ENCODE measurements around the gene PLXNC1.

The PLXNC1 gene

GRCh38 chr12:94208622-94208966 lies 60.2 kb downstream of the PLXNC1 start:
- Histone ChIP-seq H3K9me3 (ENCODE audit: insufficient read depth, low read depth, low read length) (no peaks in the 10 kb centered on the region), H3K4ac (ENCODE audit: low read depth, low read length) (no peak overlapping the region), H3K4me3 (ENCODE audit: low read depth, low read length) (no peak overlapping the region), H3K79me2 (ENCODE audit: control insufficient read depth, insufficient read depth, low read length, poor library complexity) (no peaks in the 10 kb centered on the region), H4K91ac (ENCODE audit: low read depth, low read length) (no peak overlapping the region), H3K9ac (ENCODE audit: low read length) (no peak overlapping the region), H2BK12ac (ENCODE audit: low read length) (no peak overlapping the region), H2AK5ac (ENCODE audit: low read length) (no peak overlapping the region), H3K36me3 (ENCODE audit: control insufficient read depth in 1 of 2, insufficient read depth in 2 of 2, low read length in 2 of 2) (no peaks in the 10 kb centered on the region), H3K23ac (ENCODE audit: low read length) (no peak overlapping the region), H2BK5ac (ENCODE audit: low read depth, low read length, poor library complexity) (no peak overlapping the region), H3K4me2 (ENCODE audit: low read length) (no peak overlapping the region), H2AFZ (ENCODE audit: insufficient read depth, low read length, poor library complexity) (no peak overlapping the region), H3K14ac (ENCODE audit: low read length) (no peak overlapping the region), H3K18ac (ENCODE audit: low read length) (no peak overlapping the region), H4K8ac (ENCODE audit: low read depth, low read length) (no peak overlapping the region), H3K27me3 (ENCODE audit: insufficient read depth, low read length) (no peaks in the 10 kb centered on the region), H2BK120ac (ENCODE audit: insufficient read depth, low read length, poor library complexity) (no peak overlapping the region), H3K4me1 (ENCODE audit: control insufficient read depth in 1 of 2, insufficient read depth in 2 of 2, low read length in 2 of 2) (no peaks in the 10 kb centered on the region), H3K79me1 (ENCODE audit: low read length) (no peaks in the 10 kb centered on the region), H3K27ac (ENCODE audit: low read depth, low read length) (no peak overlapping the region), H4K12ac (ENCODE audit: low read depth, low read length) (no peak overlapping the region)
- WGBS (ENCODE audit: extremely low coverage, insufficient coverage, insufficient read length) = no CpG with 5 or more reads among the region's 4 CpGs
- no peak for DNase-seq

GRCh38 chr12:94209240-94209639 lies 60.9 kb downstream of the PLXNC1 start:
- Histone ChIP-seq H3K4me1 (ENCODE audit: control insufficient read depth in 1 of 2, insufficient read depth in 2 of 2, low read length in 2 of 2) (no peaks in the 10 kb centered on the region), H2BK12ac (ENCODE audit: low read length) (no peak overlapping the region), H4K91ac (ENCODE audit: low read depth, low read length) (no peak overlapping the region), H3K9ac (ENCODE audit: low read length) (no peak overlapping the region), H3K27me3 (ENCODE audit: insufficient read depth, low read length) (no peaks in the 10 kb centered on the region), H2AFZ (ENCODE audit: insufficient read depth, low read length, poor library complexity) (no peak overlapping the region), H2BK5ac (ENCODE audit: low read depth, low read length, poor library complexity) (no peak overlapping the region), H3K18ac (ENCODE audit: low read length) (no peak overlapping the region), H4K8ac (ENCODE audit: low read depth, low read length) (no peak overlapping the region), H3K4ac (ENCODE audit: low read depth, low read length) (no peak overlapping the region), H4K12ac (ENCODE audit: low read depth, low read length) (no peak overlapping the region), H3K14ac (ENCODE audit: low read length) (no peak overlapping the region), H3K4me3 (ENCODE audit: low read depth, low read length) (no peak overlapping the region), H2BK120ac (ENCODE audit: insufficient read depth, low read length, poor library complexity) (no peak overlapping the region), H3K9me3 (ENCODE audit: insufficient read depth, low read depth, low read length) (no peaks in the 10 kb centered on the region), H3K4me2 (ENCODE audit: low read length) (no peak overlapping the region), H3K27ac (ENCODE audit: low read depth, low read length) (no peak overlapping the region), H2AK5ac (ENCODE audit: low read length) (no peak overlapping the region), H3K36me3 (ENCODE audit: control insufficient read depth in 1 of 2, insufficient read depth in 2 of 2, low read length in 2 of 2) (no peaks in the 10 kb centered on the region), H3K79me1 (ENCODE audit: low read length) (no peaks in the 10 kb centered on the region), H3K79me2 (ENCODE audit: control insufficient read depth, insufficient read depth, low read length, poor library complexity) (no peaks in the 10 kb centered on the region), H3K23ac (ENCODE audit: low read length) (no peak overlapping the region)
- DNase-seq = no peak
- WGBS (ENCODE audit: extremely low coverage, insufficient coverage, insufficient read length) = no CpG with 5 or more reads among the region's 8 CpGs

GRCh38 chr12:94211021-94211420 lies 62.6 kb downstream of the PLXNC1 start:
- no peaks in the 10 kb centered on the region for H3K79me2 ChIP-seq (ENCODE audit: control insufficient read depth, insufficient read depth, low read length, poor library complexity)
- no peak overlapping the region for H2AK5ac ChIP-seq (ENCODE audit: low read length)
- no peak overlapping the region for H3K27ac ChIP-seq (ENCODE audit: low read depth, low read length)
- H3K79me1 ChIP-seq (ENCODE audit: low read length) = no peaks in the 10 kb centered on the region
- no peak overlapping the region for H3K18ac ChIP-seq (ENCODE audit: low read length)
- no peak overlapping the region for H3K4me3 ChIP-seq (ENCODE audit: low read depth, low read length)
- H4K8ac ChIP-seq (ENCODE audit: low read depth, low read length) = no peak overlapping the region
- H3K4ac ChIP-seq (ENCODE audit: low read depth, low read length) = no peak overlapping the region
- H3K4me1 ChIP-seq (ENCODE audit: control insufficient read depth in 1 of 2, insufficient read depth in 2 of 2, low read length in 2 of 2) = no peaks in the 10 kb centered on the region
- H3K9ac ChIP-seq (ENCODE audit: low read length) = no peak overlapping the region
- H3K36me3 ChIP-seq (ENCODE audit: control insufficient read depth in 1 of 2, insufficient read depth in 2 of 2, low read length in 2 of 2) = no peaks in the 10 kb centered on the region
- no peak overlapping the region for H2AFZ ChIP-seq (ENCODE audit: insufficient read depth, low read length, poor library complexity)
- H4K91ac ChIP-seq (ENCODE audit: low read depth, low read length) = no peak overlapping the region
- H2BK5ac ChIP-seq (ENCODE audit: low read depth, low read length, poor library complexity) = no peak overlapping the region
- no peak overlapping the region for H4K12ac ChIP-seq (ENCODE audit: low read depth, low read length)
- no peak for DNase-seq
- no peak overlapping the region for H3K23ac ChIP-seq (ENCODE audit: low read length)
- H3K14ac ChIP-seq (ENCODE audit: low read length) = no peak overlapping the region
- no peak overlapping the region for H2BK120ac ChIP-seq (ENCODE audit: insufficient read depth, low read length, poor library complexity)
- H3K9me3 ChIP-seq (ENCODE audit: insufficient read depth, low read depth, low read length) = no peaks in the 10 kb centered on the region
- no peaks in the 10 kb centered on the region for H3K27me3 ChIP-seq (ENCODE audit: insufficient read depth, low read length)
- H2BK12ac ChIP-seq (ENCODE audit: low read length) = no peak overlapping the region
- no CpG with 5 or more reads among the region's 5 CpGs for whole genome bisulfite sequencing (ENCODE audit: extremely low coverage, insufficient coverage, insufficient read length)
- no peak overlapping the region for H3K4me2 ChIP-seq (ENCODE audit: low read length)

GRCh38 chr12:94218233-94218632 lies 69.9 kb downstream of the PLXNC1 start:
- Histone ChIP-seq H3K4me3 (ENCODE audit: low read depth, low read length) (no peak overlapping the region), H2BK5ac (ENCODE audit: low read depth, low read length, poor library complexity) (no peak overlapping the region), H3K23ac (ENCODE audit: low read length) (no peak overlapping the region), H3K79me1 (ENCODE audit: low read length) (peaks cover 2% of the 10 kb centered on the region), H2BK120ac (ENCODE audit: insufficient read depth, low read length, poor library complexity) (no peak overlapping the region), H2AK5ac (ENCODE audit: low read length) (no peak overlapping the region), H3K4me2 (ENCODE audit: low read length) (no peak overlapping the region), H4K8ac (ENCODE audit: low read depth, low read length) (no peak overlapping the region), H3K36me3 (ENCODE audit: control insufficient read depth in 1 of 2, insufficient read depth in 2 of 2, low read length in 2 of 2) (no peaks in the 10 kb centered on the region), H4K12ac (ENCODE audit: low read depth, low read length) (no peak overlapping the region), H2BK12ac (ENCODE audit: low read length) (no peak overlapping the region), H3K79me2 (ENCODE audit: control insufficient read depth, insufficient read depth, low read length, poor library complexity) (no peaks in the 10 kb centered on the region), H3K9ac (ENCODE audit: low read length) (no peak overlapping the region), H3K14ac (ENCODE audit: low read length) (no peak overlapping the region), H3K4me1 (ENCODE audit: control insufficient read depth in 1 of 2, insufficient read depth in 2 of 2, low read length in 2 of 2) (no peaks in the 10 kb centered on the region), H3K4ac (ENCODE audit: low read depth, low read length) (no peak overlapping the region), H3K27ac (ENCODE audit: low read depth, low read length) (no peak overlapping the region), H3K27me3 (ENCODE audit: insufficient read depth, low read length) (no peaks in the 10 kb centered on the region), H2AFZ (ENCODE audit: insufficient read depth, low read length, poor library complexity) (no peak overlapping the region), H3K9me3 (ENCODE audit: insufficient read depth, low read depth, low read length) (no peaks in the 10 kb centered on the region), H3K18ac (ENCODE audit: low read length) (no peak overlapping the region), H4K91ac (ENCODE audit: low read depth, low read length) (no peak overlapping the region)
- no CpG with 5 or more reads among the region's 3 CpGs for WGBS (ENCODE audit: extremely low coverage, insufficient coverage, insufficient read length)
- no peak for DNase-seq
